Loucy (cell line): ENCODE data around the gene KCNA3.

Experiments used
- H2AFZ ChIP-seq: fragments of 200-600 bp; sonication (generic); 2 replicates; pipeline ENCODE4 v1.6.0; 2016; ENCODE audit warnings: antibody characterized with exemption, mild to moderate bottlenecking, low read length, moderate library complexity
- H3F3A ChIP-seq: fragments of 200-600 bp; 2 replicates; pipeline ENCODE4 v1.6.0; 2016; ENCODE audit warnings: antibody characterized with exemption, low read depth, mild to moderate bottlenecking
- H3K27me3 ChIP-seq: fragments of 200-600 bp; sonication (generic); 2 replicates; pipeline ENCODE4 v1.6.1; 2014; ENCODE audit warnings: low read length, mild to moderate bottlenecking; ENCODE audit not compliant: insufficient read depth, poor library complexity, severe bottlenecking
- H3K36me3 ChIP-seq: fragments of 200-600 bp; sonication (generic); 2 replicates; pipeline ENCODE4 v1.6.1; 2016; ENCODE audit warnings: low read length; ENCODE audit not compliant: insufficient read depth
- H3K4me1 ChIP-seq: fragments of 200-600 bp; sonication (generic); 2 replicates; pipeline ENCODE4 v1.5.1; 2014; ENCODE audit warnings: low read length, mild to moderate bottlenecking; ENCODE audit not compliant: insufficient read depth, poor library complexity, severe bottlenecking
- H3K4me2 ChIP-seq: fragments of 200-600 bp; sonication (generic); 2 replicates; pipeline ENCODE4 v1.6.0; 2014; ENCODE audit warnings: antibody characterized with exemption, low read length, low read depth, mild to moderate bottlenecking; ENCODE audit not compliant: poor library complexity, severe bottlenecking
- H3K4me3 ChIP-seq: fragments of 200-600 bp; sonication (generic); 2 replicates; pipeline ENCODE4 v1.5.1; 2014; ENCODE audit warnings: low read length, mild to moderate bottlenecking, mixed read lengths; ENCODE audit not compliant: poor library complexity, severe bottlenecking
- H3K79me2 ChIP-seq: fragments of 200-600 bp; sonication (generic); 2 replicates; pipeline ENCODE4 v1.6.1; 2014; ENCODE audit warnings: low read length; ENCODE audit not compliant: insufficient read depth
- H3K9ac ChIP-seq: fragments of 200-600 bp; sonication (generic); 2 replicates; pipeline ENCODE4 v1.6.0; 2014; ENCODE audit warnings: mild to moderate bottlenecking, low read depth, low read length, moderate library complexity; ENCODE audit not compliant: poor library complexity, severe bottlenecking
- H3K9me2 ChIP-seq: fragments of 200-600 bp; sonication (generic); replicated peaks from 2 replicates; pipeline ENCODE4 v1.6.1; 2016; ENCODE audit warnings: low read depth, low read length, mixed read lengths
- H3K9me3 ChIP-seq: fragments of 200-600 bp; sonication (generic); 2 replicates; pipeline ENCODE4 v1.6.1; 2014; ENCODE audit warnings: mild to moderate bottlenecking, antibody characterized with exemption, low read length, low read depth; ENCODE audit not compliant: insufficient read depth
- H4K20me1 ChIP-seq: fragments of 200-600 bp; sonication (generic); 2 replicates; pipeline ENCODE4 v1.6.0; 2014; ENCODE audit warnings: antibody characterized with exemption, low read length, mild to moderate bottlenecking; ENCODE audit not compliant: insufficient read depth, poor library complexity, severe bottlenecking
- CTCF ChIP-seq: fragments of 200-600 bp; sonication (generic); conservative IDR thresholded peaks from 2 replicates; pipeline ENCODE4 v1.5.1; 2014; ENCODE audit warnings: mild to moderate bottlenecking, antibody characterized with exemption, low read length
- EZH2phosphoT487 ChIP-seq: fragments of 200-600 bp; IDR thresholded peaks from 2 replicates; pipeline ENCODE4 v1.6.1; 2018; ENCODE audit warnings: antibody characterized with exemption, mild to moderate bottlenecking, moderate library complexity, borderline replicate concordance

The KCNA3 gene

GRCh38 chr1:110634086-110634454 lies 40.7 kb downstream of the KCNA3 start:
- H3K9me3 ChIP-seq = no peaks in the 10 kb centered on the region
- no peaks in the 10 kb centered on the region for H4K20me1 ChIP-seq
- H3K9ac ChIP-seq = no peak overlapping the region
- no peaks in the 10 kb centered on the region for H3K9me2 ChIP-seq
- no peaks in the 10 kb centered on the region for H3K36me3 ChIP-seq
- peaks cover 15% of the 10 kb centered on the region for H3K4me1 ChIP-seq
- no peaks in the 10 kb centered on the region for H3K27me3 ChIP-seq
- no peaks in the 10 kb centered on the region for H3F3A ChIP-seq
- H3K4me2 ChIP-seq = no peak overlapping the region
- no peaks in the 10 kb centered on the region for H3K79me2 ChIP-seq
- no peak overlapping the region for H3K4me3 ChIP-seq
- no peak overlapping the region for H2AFZ ChIP-seq
- no peak for TF ChIP-seq CTCF
- no peak for TF ChIP-seq EZH2phosphoT487

GRCh38 chr1:110633646-110634030 lies 41.1 kb downstream of the KCNA3 start:
- Histone ChIP-seq H3F3A (no peaks in the 10 kb centered on the region), H3K4me1 (peaks cover 15% of the 10 kb centered on the region), H3K4me2 (no peak overlapping the region), H3K79me2 (no peaks in the 10 kb centered on the region), H3K9me3 (no peaks in the 10 kb centered on the region), H3K27me3 (no peaks in the 10 kb centered on the region), H4K20me1 (no peaks in the 10 kb centered on the region), H3K4me3 (no peak overlapping the region), H2AFZ (no peak overlapping the region), H3K36me3 (no peaks in the 10 kb centered on the region), H3K9ac (no peak overlapping the region), H3K9me2 (no peaks in the 10 kb centered on the region)
- TF ChIP-seq EZH2phosphoT487 (no peak), CTCF (no peak)

GRCh38 chr1:110631836-110632620 lies 42.7 kb downstream of the KCNA3 start:
- Histone ChIP-seq H3K4me3 (peak overlapping the region; percentile 56), H3F3A (no peaks in the 10 kb centered on the region), H3K4me1 (peaks cover 15% of the 10 kb centered on the region), H3K9me3 (no peaks in the 10 kb centered on the region), H3K79me2 (no peaks in the 10 kb centered on the region), H3K27me3 (no peaks in the 10 kb centered on the region), H2AFZ (no peak overlapping the region), H3K4me2 (peak overlapping the region; percentile 79), H4K20me1 (no peaks in the 10 kb centered on the region), H3K36me3 (no peaks in the 10 kb centered on the region), H3K9me2 (no peaks in the 10 kb centered on the region), H3K9ac (no peak overlapping the region)
- no peak for TF ChIP-seq CTCF
- no peak for TF ChIP-seq EZH2phosphoT487
